Esophagus muscularis mucosa (tissue), 3 donors: Measurements from ENCODE around the gene UBL7.

Experiments
- EP300 ChIP-seq: sonication (generic); formaldehyde crosslinking; IDR thresholded peaks from one replicate; pipeline ENCODE4 v1.6.1; 2017; ENCODE audit warnings: antibody characterized with exemption
- POLR2A ChIP-seq: fragments of 450-650 bp; IDR thresholded peaks from one replicate; pipeline ENCODE4 v1.6.1; 2017; ENCODE audit warnings: antibody characterized with exemption, moderate library complexity, mild to moderate bottlenecking, low read depth
- POLR2AphosphoS5 ChIP-seq, 2 donors: sonication (generic); formaldehyde crosslinking; IDR thresholded peaks; one replicate each; pipeline ENCODE4 v1.6.1; 2017; ENCODE audit warnings: antibody characterized with exemption in 2 of 2

DNA sequence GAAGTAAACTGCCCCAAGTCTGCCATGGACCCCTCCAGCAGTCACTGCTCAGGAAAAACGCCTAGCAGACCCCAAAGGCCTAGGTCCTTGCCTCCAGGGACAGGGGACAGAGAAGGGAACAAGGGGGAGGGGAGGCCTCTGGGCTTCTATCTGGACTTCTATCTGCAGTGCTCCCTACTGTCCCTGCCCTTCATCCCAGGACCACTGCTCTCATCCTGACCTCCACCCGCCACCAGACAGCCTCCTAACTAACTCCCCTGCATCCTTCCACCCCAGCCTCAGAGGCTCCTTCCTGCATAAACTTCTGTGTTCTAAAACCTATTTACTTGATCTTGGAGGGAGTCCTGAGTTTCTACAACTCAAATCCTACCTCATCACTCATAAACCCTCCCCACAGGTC is 52.6 kb downstream of the UBL7 start:
- TF ChIP-seq POLR2AphosphoS5 (IDR thresholded peaks at IDR 0.05): no peak
- TF ChIP-seq EP300: no peak
- TF ChIP-seq POLR2A: no peak
